Calu3 (cell line): ENCODE data around the gene MED27. TPM values are rescaled to one million over a fixed set of nuclear protein-coding genes. Genes with fewer than 3 reads are reported as not detected.

Experiments
- BruUV-seq: library from RNA; stranded (reverse); fragments of 400-500 nt; replicated peaks from 2 replicates; lab custom pipeline; 2021; lab: Mats Ljungman, UMichigan
- CTCF ChIA-PET: fragments of 300-600 bp; sonication (Branson Sonifier 250); formaldehyde crosslinking; loops from one replicate; lab custom pipeline; 2022; ENCODE audit warnings: antibody characterized with exemption; lab: Charles Lee
- DNase-seq: peaks from one replicate; pipeline ENCODE4 v3.0.0; 2022
- H3K27ac Mint-ChIP-seq: one replicate; pipeline ENCODE4 v1.8.0; 2022; ENCODE audit warnings: mixed read lengths; ENCODE audit not compliant: unreplicated experiment
- H3K27me3 Mint-ChIP-seq: one replicate; pipeline ENCODE4 v1.8.0; 2022; ENCODE audit warnings: mixed read lengths; ENCODE audit not compliant: unreplicated experiment
- H3K36me3 Mint-ChIP-seq: one replicate; pipeline ENCODE4 v1.8.0; 2022; ENCODE audit warnings: mild to moderate bottlenecking, moderate library complexity, mixed read lengths; ENCODE audit not compliant: insufficient read depth, unreplicated experiment
- H3K4me1 Mint-ChIP-seq: one replicate; pipeline ENCODE4 v1.8.0; 2022; ENCODE audit warnings: mild to moderate bottlenecking, low read depth, mixed read lengths; ENCODE audit not compliant: unreplicated experiment
- H3K4me3 Mint-ChIP-seq: one replicate; pipeline ENCODE4 v1.8.0; 2022; ENCODE audit warnings: mild to moderate bottlenecking, low read depth, moderate library complexity, mixed read lengths; ENCODE audit not compliant: unreplicated experiment
- H3K9me3 Mint-ChIP-seq: one replicate; pipeline ENCODE4 v1.8.0; 2022; ENCODE audit warnings: low read depth, mixed read lengths; ENCODE audit not compliant: unreplicated experiment
- CTCF ChIP-seq: fragments of 200-600 bp; IDR thresholded peaks from one replicate; pipeline ENCODE4 v1.8.0; 2022; ENCODE audit warnings: antibody characterized with exemption; ENCODE audit not compliant: unreplicated experiment
- intact Hi-C: fragments of 100-400 bp; cut with micrococcal nuclease; formaldehyde crosslinking; loops from one replicate; pipeline ENCODE4 v1.10.0; 2022; ENCODE audit not compliant: unreplicated experiment
- total RNA-seq: library from RNA; stranded (reverse); gene quantifications from 2 replicates; pipeline ENCODE4 v1.2.3, GENCODE V29; 2022

MED27 gene
- total RNA-seq, 1 experiment from 2014 or later: 19.3 TPM

GRCh38 chr9:132016456-132016855 lies 63.2 kb downstream of the MED27 start:
- Mint-ChIP-seq H3K27me3 (no peaks in the 10 kb centered on the region), H3K36me3 (no peaks in the 10 kb centered on the region), H3K4me3 (no peak overlapping the region), H3K9me3 (peaks cover 2% of the 10 kb centered on the region), H3K4me1 (peaks cover 8% of the 10 kb centered on the region), H3K27ac (no peak overlapping the region)
- CTCF ChIA-PET: no interaction called here
- no peak for TF ChIP-seq CTCF
- DNase-seq: no peak
- intact Hi-C loops: no loop called here
- BruUV-seq: no TSS peak

GRCh38 chr9:132015866-132016265 lies 63.8 kb downstream of the MED27 start:
- Mint-ChIP-seq H3K27me3 (no peaks in the 10 kb centered on the region), H3K36me3 (no peaks in the 10 kb centered on the region)
- CTCF ChIA-PET: no interaction called here

GRCh38 chr9:132014218-132014805 lies 65.4 kb downstream of the MED27 start:
- no peak for DNase-seq
- H3K4me1 Mint-ChIP-seq: no peaks in the 10 kb centered on the region
- H3K27me3 Mint-ChIP-seq: no peaks in the 10 kb centered on the region
- intact Hi-C loops: no loop called here
- H3K9me3 Mint-ChIP-seq: no peaks in the 10 kb centered on the region
- no peak overlapping the region for H3K4me3 Mint-ChIP-seq
- no peak overlapping the region for H3K27ac Mint-ChIP-seq
- H3K36me3 Mint-ChIP-seq: no peaks in the 10 kb centered on the region
- TF ChIP-seq CTCF: no peak
- no TSS peak for BruUV-seq
- CTCF ChIA-PET: no interaction called here

More at GRCh38 chr9:132015866-132016265, 63.8 kb downstream of the MED27 start:
- TF ChIP-seq CTCF: no peak
- Mint-ChIP-seq H3K4me3 (no peak overlapping the region), H3K27ac (no peak overlapping the region), H3K4me1 (peaks cover 2% of the 10 kb centered on the region), H3K9me3 (no peaks in the 10 kb centered on the region)
- BruUV-seq: no TSS peak
- intact Hi-C loops: no loop called here
- no peak for DNase-seq

- Mint-ChIP-seq H3K36me3 (no peaks in the 10 kb centered on the region), H3K9me3 (no peaks in the 10 kb centered on the region), H3K4me3 (no peak overlapping the region), H3K4me1 (peaks cover 9% of the 10 kb centered on the region), H3K27me3 (no peaks in the 10 kb centered on the region), H3K27ac (no peak overlapping the region)
- TF ChIP-seq CTCF: no peak
- intact Hi-C loops: no loop called here
- no peak for DNase-seq
- CTCF ChIA-PET: no interaction called here
- BruUV-seq: no TSS peak
These were observed 66.8 kb downstream of the MED27 start for GRCh38 chr9:132012704-132013357.
